Esophagus squamous epithelium (tissue), 4 donors: Measurements from ENCODE around the gene NUP210L.

ENCODE experiments used
- CTCF ChIP-seq, 6 experiments: fragments of 450-650 bp in 4 of 6; fragments of 200-600 bp in 2 of 6; sonication (generic) in 2 of 6; IDR thresholded peaks; one replicate each; pipeline ENCODE4 v1.5.1; 2016 to 2019; ENCODE audit warnings: antibody characterized with exemption in 6 of 6, mild to moderate bottlenecking in 4 of 6, moderate library complexity in 4 of 6
- POLR2A ChIP-seq, 4 donors: fragments of 450-650 bp; IDR thresholded peaks; one replicate each; pipeline ENCODE4 v1.6.1; 2017; ENCODE audit warnings: antibody characterized with exemption in 4 of 4, mild to moderate bottlenecking in 4 of 4, moderate library complexity in 3 of 4

GRCh38 chr1:153956997-153957715 lies 197.7 kb downstream of the NUP210L start:
- TF ChIP-seq CTCF (IDR thresholded peaks at IDR 0.05) (no peak), POLR2A (IDR thresholded peaks at IDR 0.05) (no peak)
